ENCODE data around the gene CNNM2.

CNNM2 gene

DNA sequence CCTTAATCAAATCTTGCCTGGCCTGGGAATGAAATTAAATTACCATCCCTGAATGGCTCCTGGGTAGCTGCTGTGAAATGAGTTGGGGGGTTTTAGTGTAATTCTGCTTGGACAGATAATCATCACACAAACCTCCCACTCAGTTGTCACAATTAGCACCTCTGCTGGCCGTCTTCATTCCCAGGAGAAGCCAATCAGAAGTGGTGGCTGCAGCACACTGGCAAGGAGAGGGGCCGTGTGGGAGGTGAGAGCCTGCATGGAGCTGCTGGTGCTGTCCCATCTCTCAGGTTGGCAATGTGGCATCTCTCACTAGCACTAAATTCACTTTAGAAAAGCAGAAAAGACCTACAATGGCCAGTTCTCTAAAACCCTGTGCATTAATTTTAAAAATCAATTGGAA lies 182.5 kb downstream of the CNNM2 start:
- H3K27ac ChIP-seq, result no peak overlapping the region
- H3K27me3 ChIP-seq (ENCODE audit: insufficient read depth, low read depth, severe bottlenecking), result no peaks in the 10 kb centered on the region
- no peak for TF ChIP-seq CTCF (IDR thresholded peaks at IDR 0.05; ENCODE audit: low read depth, low read length)
- no peak for DNase-seq
- no peaks in the 10 kb centered on the region for H3K9me3 ChIP-seq (ENCODE audit: severe bottlenecking)
- H3K36me3 ChIP-seq, result peaks cover 40% of the 10 kb centered on the region
- no peak overlapping the region for H3K4me3 ChIP-seq (ENCODE audit: low read depth, low read length)

DNA sequence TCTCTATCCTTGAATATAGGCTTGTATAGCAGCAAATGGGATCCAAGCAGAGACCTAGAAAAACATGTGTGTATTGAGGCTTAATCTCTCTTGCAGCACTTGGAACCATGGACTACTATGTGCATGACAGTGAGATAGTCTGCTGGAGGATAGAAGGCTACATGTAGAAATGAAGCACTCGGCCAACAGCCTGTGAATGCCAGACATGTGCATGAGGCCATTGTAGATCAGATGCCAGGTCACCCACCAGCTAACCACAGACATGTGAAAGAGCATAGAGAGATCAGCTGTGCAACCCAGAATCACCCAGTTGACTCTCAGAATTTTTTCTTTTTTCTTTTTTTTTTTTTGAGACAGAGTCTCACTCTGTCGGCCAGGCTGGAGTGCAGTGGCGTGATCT lies 184.1 kb downstream of the CNNM2 start:
- no peaks in the 10 kb centered on the region for H3K27me3 ChIP-seq (ENCODE audit: insufficient read depth, low read depth, severe bottlenecking)
- no peak for TF ChIP-seq CTCF (IDR thresholded peaks at IDR 0.05; ENCODE audit: low read depth, low read length)
- H3K27ac ChIP-seq, result no peak overlapping the region
- H3K36me3 ChIP-seq, result peaks cover 37% of the 10 kb centered on the region
- no peak overlapping the region for H3K4me3 ChIP-seq (ENCODE audit: low read depth, low read length)
- DNase-seq, result no peak
- no peaks in the 10 kb centered on the region for H3K9me3 ChIP-seq (ENCODE audit: severe bottlenecking)

- DNase-seq, result no peak
- TF ChIP-seq CTCF (IDR thresholded peaks at IDR 0.05; ENCODE audit: low read depth, low read length), result no peak
- Histone ChIP-seq H3K36me3 (peaks cover 27% of the 10 kb centered on the region), H3K27ac (no peak overlapping the region), H3K9me3 (ENCODE audit: severe bottlenecking) (no peaks in the 10 kb centered on the region), H3K27me3 (ENCODE audit: insufficient read depth, low read depth, severe bottlenecking) (no peaks in the 10 kb centered on the region), H3K4me3 (ENCODE audit: low read depth, low read length) (no peak overlapping the region)
Observed at GRCh38 chr10:103103989-103104388, 185.9 kb downstream of the CNNM2 start.

- Histone ChIP-seq H3K9me3 (ENCODE audit: severe bottlenecking) (no peaks in the 10 kb centered on the region), H3K4me3 (ENCODE audit: low read depth, low read length) (no peak overlapping the region), H3K27me3 (ENCODE audit: insufficient read depth, low read depth, severe bottlenecking) (no peaks in the 10 kb centered on the region), H3K27ac (no peak overlapping the region), H3K36me3 (peaks cover 20% of the 10 kb centered on the region)
- no peak for DNase-seq
- TF ChIP-seq CTCF (IDR thresholded peaks at IDR 0.05; ENCODE audit: low read depth, low read length), result no peak
Observed at GRCh38 chr10:103104721-103105120, 186.6 kb downstream of the CNNM2 start.

GRCh38 chr10:103105462-103105861 lies 187.4 kb downstream of the CNNM2 start:
- H3K36me3 ChIP-seq, result peaks cover 13% of the 10 kb centered on the region
- H3K9me3 ChIP-seq (ENCODE audit: severe bottlenecking), result no peaks in the 10 kb centered on the region
- no peak overlapping the region for H3K27ac ChIP-seq
- no peak for DNase-seq
- H3K4me3 ChIP-seq (ENCODE audit: low read depth, low read length), result no peak overlapping the region
- no peak for TF ChIP-seq CTCF (IDR thresholded peaks at IDR 0.05; ENCODE audit: low read depth, low read length)
- no peaks in the 10 kb centered on the region for H3K27me3 ChIP-seq (ENCODE audit: insufficient read depth, low read depth, severe bottlenecking)

GRCh38 chr10:103106539-103106938 lies 188.4 kb downstream of the CNNM2 start:
- H3K9me3 ChIP-seq (ENCODE audit: severe bottlenecking), result no peaks in the 10 kb centered on the region
- no peaks in the 10 kb centered on the region for H3K27me3 ChIP-seq (ENCODE audit: insufficient read depth, low read depth, severe bottlenecking)
- peaks cover 7% of the 10 kb centered on the region for H3K36me3 ChIP-seq
- no peak for TF ChIP-seq CTCF (IDR thresholded peaks at IDR 0.05; ENCODE audit: low read depth, low read length)
- no peak for DNase-seq
- no peak overlapping the region for H3K27ac ChIP-seq
- H3K4me3 ChIP-seq (ENCODE audit: low read depth, low read length), result no peak overlapping the region

Measured in WERI-Rb-1 (cell line).